ENCODE measurements around the gene INCA1. TPM values are rescaled to one million over a fixed set of nuclear protein-coding genes. Genes with fewer than 3 reads are reported as not detected.
A peak's percentile ranks its signal among the peaks of the same experiment; 100 is the strongest.

The INCA1 gene, protein sequence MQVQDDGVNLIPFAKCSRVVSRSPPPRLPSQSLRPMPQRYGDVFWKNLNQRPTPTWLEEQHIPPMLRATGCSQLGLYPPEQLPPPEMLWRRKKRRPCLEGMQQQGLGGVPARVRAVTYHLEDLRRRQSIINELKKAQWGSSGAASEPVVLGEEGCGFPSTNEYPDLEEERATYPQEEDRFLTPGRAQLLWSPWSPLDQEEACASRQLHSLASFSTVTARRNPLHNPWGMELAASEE
- total RNA-seq = under 1 TPM; 0.42 to 0.54 TPM

DNA sequence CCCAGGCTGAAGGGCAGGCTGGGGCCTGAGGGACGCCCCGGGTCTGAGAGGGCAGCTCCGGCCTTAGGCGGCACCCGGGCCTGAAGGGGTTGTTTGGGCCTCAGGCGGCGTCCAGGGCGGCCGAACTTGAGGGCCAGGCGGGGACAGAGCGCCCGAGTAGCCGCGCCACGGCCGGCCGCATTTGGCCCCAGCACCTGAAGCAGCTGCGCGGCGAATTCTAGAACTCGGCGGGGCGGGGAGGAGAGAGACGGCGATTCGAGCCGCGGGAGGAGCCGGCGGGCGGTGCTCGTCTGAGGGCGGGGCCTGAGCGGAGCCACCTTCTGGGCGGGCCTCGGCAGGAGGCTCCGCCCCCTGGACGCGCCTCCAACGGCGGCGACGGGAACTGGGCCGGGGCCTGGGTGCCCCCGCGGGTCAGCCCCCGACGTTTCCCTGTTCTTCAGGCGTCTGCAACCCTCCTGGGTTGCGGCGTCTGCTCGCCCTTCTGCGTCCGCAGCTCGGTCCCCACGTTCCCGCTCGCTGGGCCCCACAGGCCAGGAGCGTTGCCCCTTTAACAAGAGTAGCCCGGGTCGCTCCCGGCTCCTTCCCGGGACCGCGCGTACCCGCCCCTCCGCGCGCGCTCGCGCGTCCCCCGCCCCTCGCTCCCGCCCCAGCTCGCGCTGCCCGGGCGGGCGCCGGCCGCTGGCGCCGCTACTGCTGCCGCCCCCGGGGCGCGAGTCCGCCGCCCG, at the start of gene INCA1, which contains the start of gene KIF1C:
TSS of gene INCA1 (minus strand) at position 221 of the 725 bp plus-strand sequence. CDS start 3,085 bp downstream, outside the sequence.
TSS of gene KIF1C (plus strand) at position 649 of the 725 bp plus-strand sequence. CDS start 2,297 bp downstream, outside the sequence.
- H3K27me3 Mint-ChIP-seq = no peaks in the 10 kb centered on the region
- H3K27ac Mint-ChIP-seq = peak within 1 kb of the TSS; percentile 86
- peak; percentile 97 for DNase-seq
- peaks cover 8% of the 10 kb centered on the region for H3K36me3 Mint-ChIP-seq
- H3K4me3 Mint-ChIP-seq = peak within 1 kb of the TSS; percentile 89
- peak; percentile 84 for ATAC-seq (ENCODE audit: low read depth)
- H3K9me3 Mint-ChIP-seq = no peaks in the 10 kb centered on the region
- POLR2A ChIA-PET = interaction anchor here (0.6 to 3.1 kb wide), 12 partner anchors 9 to 1053 kb away, joined by 3 to 27 read pairs (median 5); partner anchors contain the start of genes CAMTA2, PFN1, RNF167 and SLC25A11
- peaks cover 14% of the 10 kb centered on the region for H3K4me1 Mint-ChIP-seq

DNA sequence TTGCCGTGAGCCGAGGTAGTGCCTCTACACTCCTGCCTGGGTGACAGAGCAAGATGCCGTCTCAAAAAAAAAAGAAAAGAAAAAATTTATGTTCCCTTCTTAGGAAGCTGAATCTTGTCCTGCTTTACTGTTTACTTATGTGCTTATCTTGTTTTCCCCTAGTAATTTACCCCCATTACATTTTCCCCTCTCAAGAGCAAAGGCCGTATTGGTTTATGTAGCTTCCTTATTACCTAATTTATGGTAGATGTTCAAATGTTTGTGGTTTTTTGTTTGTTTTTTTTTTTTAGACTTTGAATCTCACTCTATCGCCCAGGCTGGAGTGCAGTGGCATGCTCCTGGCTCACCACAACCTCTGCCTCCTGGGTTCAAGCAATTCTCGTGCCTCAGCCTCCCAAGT, 48.2 kb upstream of the INCA1 start:
- ATAC-seq (ENCODE audit: low read depth) = no peak
- POLR2A ChIA-PET = interaction anchor here (0.7 to 1.7 kb wide), 3 partner anchors 58 to 106 kb away, joined by 3 to 5 read pairs (median 3); partner anchors contain the start of genes CAMTA2, RNF167 and SLC25A11
- Mint-ChIP-seq H3K27me3 (no peaks in the 10 kb centered on the region), H3K9me3 (no peaks in the 10 kb centered on the region), H3K36me3 (peaks cover 34% of the 10 kb centered on the region), H3K27ac (no peak overlapping the region), H3K4me3 (no peak overlapping the region), H3K4me1 (peaks cover 51% of the 10 kb centered on the region)
- no peak for DNase-seq

- ATAC-seq (ENCODE audit: low read depth) (no peak), DNase-seq (no peak)
- Mint-ChIP-seq H3K9me3 (no peaks in the 10 kb centered on the region), H3K36me3 (peaks cover 32% of the 10 kb centered on the region), H3K27me3 (no peaks in the 10 kb centered on the region), H3K4me3 (no peak overlapping the region), H3K4me1 (peaks cover 52% of the 10 kb centered on the region), H3K27ac (peak overlapping the region; percentile 17)
- POLR2A ChIA-PET = no interaction called here
These were observed 47.3 kb upstream of the INCA1 start for GRCh38 chr17:5044630-5045029.

DNA sequence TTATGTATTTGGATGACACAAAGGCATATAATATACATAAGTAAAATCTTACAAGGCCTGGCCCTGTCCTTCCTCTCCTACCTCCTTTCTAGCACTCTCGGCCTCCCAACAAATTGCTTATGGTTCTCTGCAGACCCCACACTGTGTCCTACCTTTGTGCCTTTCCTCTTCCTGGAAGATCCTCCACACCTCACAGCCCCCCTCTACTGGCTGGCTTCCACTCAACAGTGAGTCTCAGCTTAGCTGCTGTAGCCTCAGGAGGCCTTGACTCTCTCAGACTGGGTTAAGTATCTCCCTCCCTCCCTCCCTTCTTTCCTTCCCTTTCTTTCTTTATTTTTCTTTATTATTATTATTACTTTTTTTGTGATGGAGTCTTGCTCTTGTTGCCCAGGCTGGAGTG, 46.2 kb upstream of the INCA1 start:
- ATAC-seq (ENCODE audit: low read depth) (peak; percentile 51), DNase-seq (no peak)
- Mint-ChIP-seq H3K4me3 (peak overlapping the region; percentile 93), H3K36me3 (peaks cover 25% of the 10 kb centered on the region), H3K4me1 (peaks cover 44% of the 10 kb centered on the region), H3K27ac (peak overlapping the region; percentile 93), H3K27me3 (no peaks in the 10 kb centered on the region), H3K9me3 (no peaks in the 10 kb centered on the region)
- POLR2A ChIA-PET = interaction anchor here (1.6 kb wide), 1 partner anchor 27 kb away, joined by 4 read pairs; no protein-coding TSS in a partner anchor

GRCh38 chr17:5042157-5043022, 45.1 kb upstream of the INCA1 start:
- H3K36me3 Mint-ChIP-seq = peaks cover 18% of the 10 kb centered on the region
- ATAC-seq (ENCODE audit: low read depth) (peak; percentile 72), DNase-seq (peak; percentile 50)
- H3K4me3 Mint-ChIP-seq = peak overlapping the region; percentile 93
- no peaks in the 10 kb centered on the region for H3K9me3 Mint-ChIP-seq
- peak overlapping the region; percentile 93 for H3K27ac Mint-ChIP-seq
- H3K27me3 Mint-ChIP-seq = no peaks in the 10 kb centered on the region
- H3K4me1 Mint-ChIP-seq = peaks cover 38% of the 10 kb centered on the region
- POLR2A ChIA-PET = interaction anchor here (0.8 to 1.6 kb wide), 5 partner anchors 11 to 96 kb away, joined by 4 to 9 read pairs (median 4); no protein-coding TSS in a partner anchor

GRCh38 chr17:5035315-5035714, 38.0 kb upstream of the INCA1 start, which contains the start of gene SLC52A1:
Gene SLC52A1 (minus strand): TSS chr17:5035426. CDS start chr17:5034606, 820 bp downstream.
- POLR2A ChIA-PET = interaction anchor here (0.6 to 1.1 kb wide), 3 partner anchors 9 to 663 kb away, joined by 3 to 4 read pairs (median 3); no protein-coding TSS in a partner anchor
- Mint-ChIP-seq H3K36me3 (peaks cover 6% of the 10 kb centered on the region), H3K27ac (no peak within 1 kb of the TSS), H3K9me3 (no peaks in the 10 kb centered on the region), H3K4me3 (peak within 1 kb of the TSS; percentile 19), H3K27me3 (peaks cover 7% of the 10 kb centered on the region), H3K4me1 (peaks cover 14% of the 10 kb centered on the region)
- no peak for DNase-seq
- ATAC-seq (ENCODE audit: low read depth) = no peak

- H3K36me3 Mint-ChIP-seq = peaks cover 5% of the 10 kb centered on the region
- no peaks in the 10 kb centered on the region for H3K9me3 Mint-ChIP-seq
- no peak overlapping the region for H3K27ac Mint-ChIP-seq
- H3K4me1 Mint-ChIP-seq = peaks cover 13% of the 10 kb centered on the region
- DNase-seq = no peak
- ATAC-seq (ENCODE audit: low read depth) = no peak
- POLR2A ChIA-PET = interaction anchor here (0.9 to 1.2 kb wide), 4 partner anchors 9 to 86 kb away, joined by 3 to 4 read pairs (median 3); partner anchors contain the start of gene PFN1
- H3K4me3 Mint-ChIP-seq = no peak overlapping the region
- peaks cover 7% of the 10 kb centered on the region for H3K27me3 Mint-ChIP-seq
These were observed 37.3 kb upstream of the INCA1 start for GRCh38 chr17:5034651-5035050.

DNA sequence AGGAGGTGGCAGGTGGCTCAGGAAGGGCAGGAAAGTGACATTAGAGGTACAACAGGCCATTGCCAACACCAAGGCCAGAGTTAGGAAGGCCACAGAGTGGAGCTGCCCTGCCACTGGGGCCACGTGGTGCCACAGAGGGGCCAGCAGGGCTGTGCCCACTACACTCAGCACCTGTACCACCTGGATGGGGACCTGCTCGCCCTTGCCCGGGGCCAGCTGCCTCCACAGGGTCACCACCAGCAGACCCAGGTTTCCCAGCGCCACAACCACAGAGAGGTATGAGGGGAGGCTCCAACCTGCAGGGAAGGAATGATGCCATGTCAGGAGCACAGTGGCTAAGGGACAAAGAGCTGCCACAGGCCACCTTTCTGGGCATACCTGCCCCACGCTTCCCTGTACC, 36.7 kb upstream of the INCA1 start:
- H3K4me1 Mint-ChIP-seq = peaks cover 13% of the 10 kb centered on the region
- DNase-seq (no peak), ATAC-seq (ENCODE audit: low read depth) (no peak)
- H3K27ac Mint-ChIP-seq = no peak overlapping the region
- peaks cover 5% of the 10 kb centered on the region for H3K36me3 Mint-ChIP-seq
- H3K9me3 Mint-ChIP-seq = no peaks in the 10 kb centered on the region
- POLR2A ChIA-PET = interaction anchor here (1.0 to 1.2 kb wide), 2 partner anchors 25 to 86 kb away, joined by 3 to 4 read pairs; partner anchors contain the start of gene PFN1
- no peak overlapping the region for H3K4me3 Mint-ChIP-seq
- peaks cover 7% of the 10 kb centered on the region for H3K27me3 Mint-ChIP-seq

DNA sequence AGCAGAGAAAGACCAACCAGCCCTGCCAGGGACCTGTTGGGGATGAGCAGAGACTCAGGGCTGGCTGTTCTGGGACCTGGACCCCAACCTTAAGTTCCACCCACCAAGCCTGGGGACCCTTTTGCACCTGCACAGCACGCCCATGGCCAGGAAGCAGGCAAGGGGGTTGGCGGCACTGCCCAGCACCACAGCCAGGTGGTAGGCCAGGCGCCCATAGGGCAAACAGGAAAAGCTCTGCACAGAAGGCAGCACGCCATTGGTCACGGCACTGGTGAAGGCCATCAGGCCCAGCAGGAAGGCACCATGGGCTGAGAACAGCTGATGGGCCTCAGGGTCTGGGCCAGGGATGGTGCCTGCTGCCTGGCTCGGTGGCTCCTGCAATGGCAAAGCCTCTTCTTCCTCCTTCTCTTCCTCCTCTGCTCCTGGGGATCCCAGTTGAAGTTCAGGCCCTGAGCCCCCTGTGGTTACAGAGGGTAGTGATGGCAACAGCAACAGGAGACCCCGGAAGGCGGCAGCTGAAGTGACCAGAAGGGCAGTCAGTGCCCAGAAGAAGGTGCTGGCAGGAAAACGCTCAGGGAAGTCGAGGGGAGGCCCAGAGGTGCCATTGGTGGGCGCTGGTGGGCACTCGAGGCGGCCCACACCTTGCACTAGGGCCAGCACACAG, 36.2 kb upstream of the INCA1 start:
- ATAC-seq (ENCODE audit: low read depth) = no peak

GRCh38 chr17:5032865-5033264, 35.5 kb upstream of the INCA1 start:
- ATAC-seq (ENCODE audit: low read depth) (no peak), DNase-seq (no peak)
- no peak overlapping the region for H3K27ac Mint-ChIP-seq
- H3K27me3 Mint-ChIP-seq = peaks cover 7% of the 10 kb centered on the region
- peaks cover 13% of the 10 kb centered on the region for H3K4me1 Mint-ChIP-seq
- POLR2A ChIA-PET = interaction anchor here (0.7 to 1.6 kb wide), 3 partner anchors 16 to 93 kb away, joined by 3 to 5 read pairs (median 4); partner anchors contain the start of genes RNF167 and SLC25A11
- peaks cover 5% of the 10 kb centered on the region for H3K36me3 Mint-ChIP-seq
- H3K4me3 Mint-ChIP-seq = no peak overlapping the region
- no peaks in the 10 kb centered on the region for H3K9me3 Mint-ChIP-seq

More for the DNA sequence above, 36.2 kb upstream of the INCA1 start:
- POLR2A ChIA-PET = interaction anchor here (0.7 to 1.2 kb wide), 2 partner anchors 16 to 85 kb away, joined by 3 to 4 read pairs; partner anchors contain the start of gene PFN1
- Mint-ChIP-seq H3K36me3 (peaks cover 5% of the 10 kb centered on the region), H3K4me3 (no peak overlapping the region), H3K27ac (no peak overlapping the region), H3K27me3 (peaks cover 7% of the 10 kb centered on the region), H3K9me3 (no peaks in the 10 kb centered on the region), H3K4me1 (peaks cover 13% of the 10 kb centered on the region)
- DNase-seq = no peak

DNA sequence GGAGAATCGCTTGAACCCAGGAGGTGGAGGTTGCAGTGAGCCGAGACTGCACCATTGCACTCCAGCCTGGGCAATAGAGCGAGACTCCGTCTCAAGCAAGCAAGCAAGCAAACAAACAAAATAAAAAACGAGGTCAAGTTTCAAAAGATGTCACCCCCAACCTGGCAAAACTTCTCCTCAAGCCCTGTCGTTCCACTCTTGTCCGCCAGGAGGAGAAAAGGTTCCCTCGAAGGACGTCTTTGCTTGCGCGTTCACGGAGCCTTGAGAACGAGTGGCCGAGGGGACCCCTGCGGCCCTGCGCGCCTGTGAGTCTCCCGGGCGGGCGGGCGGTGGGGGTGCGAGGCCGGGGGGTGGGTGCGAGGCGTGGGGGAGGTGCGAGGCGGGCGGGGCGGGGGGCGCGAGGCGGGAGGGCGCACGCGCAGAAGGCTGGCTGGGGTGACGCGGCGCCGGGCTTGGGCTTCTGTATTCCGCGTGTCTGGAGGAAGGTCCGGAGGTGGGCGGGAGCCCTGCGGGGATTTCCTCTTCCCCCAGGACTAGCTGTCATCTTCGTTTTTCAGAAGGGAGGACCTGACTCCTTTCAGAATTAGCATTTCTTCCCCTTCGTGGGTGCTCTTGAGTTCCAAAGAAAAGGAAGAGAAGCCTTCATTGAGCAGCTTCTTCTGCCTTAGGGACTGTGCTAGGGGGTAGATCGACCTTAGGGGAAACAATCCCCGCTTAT, 34.2 kb upstream of the INCA1 start:
- Mint-ChIP-seq H3K9me3 (no peaks in the 10 kb centered on the region), H3K27me3 (peaks cover 7% of the 10 kb centered on the region), H3K4me1 (peaks cover 13% of the 10 kb centered on the region), H3K27ac (peak overlapping the region; percentile 95), H3K4me3 (peak overlapping the region; percentile 89), H3K36me3 (peaks cover 5% of the 10 kb centered on the region)
- DNase-seq = peak; percentile 83
- ATAC-seq (ENCODE audit: low read depth) = peak; percentile 77
- POLR2A ChIA-PET = interaction anchor here (0.9 to 1.7 kb wide), 8 partner anchors 10 to 122 kb away, joined by 3 to 6 read pairs (median 4); partner anchors contain the start of genes INCA1, KIF1C, PFN1 and RNF167

Measured in activated naive CD8-positive, alpha-beta T cell treated with anti-CD3 and anti-CD28 coated beads, Interleukin-2, amount 10 ng/mL, durations not matched to agents 7 days and 5 days (primary cell).